Caco-2 (cell line): ENCODE measurements around the gene JUND. TPM values are rescaled to one million over a fixed set of nuclear protein-coding genes. Genes with fewer than 3 reads are reported as not detected.

ENCODE experiments used
- BruUV-seq: library from RNA; stranded (reverse); fragments of 400-500 nt; replicated peaks from 2 replicates; lab custom pipeline; 2021; lab: Mats Ljungman, UMichigan
- CTCF ChIA-PET: fragments of 300-600 bp; sonication (Branson Sonifier 250); formaldehyde crosslinking; loops from one replicate; lab custom pipeline; 2022; ENCODE audit warnings: antibody characterized with exemption; lab: Charles Lee
- POLR2A ChIA-PET: fragments of 300-600 bp; sonication (Branson Sonifier 250); formaldehyde crosslinking; loops from one replicate; lab custom pipeline; 2022; ENCODE audit warnings: antibody characterized with exemption; lab: Charles Lee
- DNase-seq, 2 experiments: peaks; one replicate each; pipeline versions ENCODE4 v3.0.0 to v3.0.0-alpha.2; 2020 to 2022
- H3K27me3 ChIP-seq: replicated peaks from 2 replicates; pipeline ENCODE4 v1.6.0; 2011; ENCODE audit warnings: low read length; ENCODE audit not compliant: control insufficient read depth, insufficient read depth
- H3K36me3 ChIP-seq: 2 replicates; pipeline ENCODE4 v1.5.1; 2011; ENCODE audit warnings: low read length; ENCODE audit not compliant: control insufficient read depth, insufficient read depth
- H3K4me1 ChIP-seq: fragments of 250-450 bp; sonication (Bioruptor Pico); 2 replicates; pipeline ENCODE4 v1.5.1; 2020; ENCODE audit warnings: mild to moderate bottlenecking
- H3K4me3 ChIP-seq: 2 replicates; pipeline ENCODE4 v1.5.1; 2011; ENCODE audit warnings: low read depth, mild to moderate bottlenecking, control low read depth, low read length
- H3K9me3 ChIP-seq: fragments of 250-450 bp; sonication (Bioruptor Pico); 2 replicates; pipeline ENCODE4 v1.5.1; 2020; ENCODE audit warnings: mild to moderate bottlenecking, moderate library complexity
- H3K27ac Mint-ChIP-seq: one replicate; pipeline ENCODE4 v1.8.0; 2022; ENCODE audit warnings: mixed read lengths; ENCODE audit not compliant: unreplicated experiment
- H3K27me3 Mint-ChIP-seq: one replicate; pipeline ENCODE4 v1.8.0; 2022; ENCODE audit warnings: mixed read lengths; ENCODE audit not compliant: insufficient read depth, unreplicated experiment
- H3K36me3 Mint-ChIP-seq: one replicate; pipeline ENCODE4 v1.8.0; 2022; ENCODE audit warnings: mild to moderate bottlenecking, mixed read lengths; ENCODE audit not compliant: insufficient read depth, unreplicated experiment
- H3K4me1 Mint-ChIP-seq: one replicate; pipeline ENCODE4 v1.8.0; 2022; ENCODE audit warnings: low read depth, mixed read lengths; ENCODE audit not compliant: unreplicated experiment
- H3K4me3 Mint-ChIP-seq: one replicate; pipeline ENCODE4 v1.8.0; 2022; ENCODE audit warnings: mild to moderate bottlenecking, moderate library complexity, mixed read lengths; ENCODE audit not compliant: unreplicated experiment
- H3K9me3 Mint-ChIP-seq: one replicate; pipeline ENCODE4 v1.8.0; 2022; ENCODE audit warnings: mixed read lengths; ENCODE audit not compliant: unreplicated experiment
- CTCF ChIP-seq, 2 experiments: fragments of 200-600 bp in 1 of 2; IDR thresholded peaks; 1 replicate in 1 of 2; 2 replicates in 1 of 2; pipeline versions ENCODE4 v1.5.1 to v1.8.0; 2011 to 2022; ENCODE audit warnings: antibody characterized with exemption in 1 of 2, control low read depth in 1 of 2, inconsistent platforms in 1 of 2, low read depth in 1 of 2, low read length in 1 of 2, mild to moderate bottlenecking in 1 of 2, moderate library complexity in 1 of 2; ENCODE audit not compliant: insufficient read depth in 1 of 2, severe bottlenecking in 1 of 2, unreplicated experiment in 1 of 2
- intact Hi-C: fragments of 100-400 bp; cut with micrococcal nuclease; formaldehyde crosslinking; loops from one replicate; pipeline ENCODE4 v1.10.0; 2022; ENCODE audit not compliant: unreplicated experiment
- total RNA-seq: library from RNA; stranded (reverse); gene quantifications from 2 replicates; pipeline ENCODE4 v1.2.3, GENCODE V29; 2022

The JUND gene
- total RNA-seq, 1 experiment from 2014 or later: 75.5 TPM

DNA sequence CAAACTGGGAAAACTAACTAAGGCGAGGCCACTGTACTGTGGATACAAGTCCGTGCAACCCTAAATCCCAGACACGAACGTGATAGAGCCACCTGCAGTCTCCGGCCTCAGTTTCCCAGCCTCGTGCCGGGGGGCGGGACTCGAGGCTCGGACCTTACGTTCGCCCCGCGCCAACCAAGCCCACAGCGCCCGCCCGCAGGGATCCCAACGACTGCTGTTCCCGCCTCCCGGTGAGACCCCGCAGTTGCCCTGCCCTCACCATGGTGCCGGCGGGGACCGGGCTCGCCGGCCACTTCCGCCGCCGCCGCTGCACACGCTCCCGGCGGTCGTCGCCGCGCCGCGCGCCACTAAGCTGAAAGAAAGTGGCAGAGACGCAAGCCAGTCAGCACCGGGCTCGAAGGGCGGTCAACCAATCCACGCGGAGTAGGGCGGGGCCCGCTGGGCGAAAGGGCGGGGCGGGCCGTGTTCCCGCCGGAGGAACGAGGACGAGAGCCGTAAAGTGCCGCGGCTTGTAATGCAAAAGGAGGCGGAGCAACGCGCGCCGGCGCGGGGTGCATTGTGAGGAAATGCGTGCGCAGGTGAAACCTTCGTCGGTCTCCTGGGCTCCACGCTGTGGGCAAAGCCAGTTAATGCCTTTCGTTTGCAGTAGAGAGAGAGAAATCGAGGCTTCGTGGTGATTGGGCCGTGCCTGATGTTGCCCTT is 41.5 kb upstream of the JUND start, which contains the start of gene LSM4:
Gene LSM4, minus strand, starts transcription at position 318 of the 702 bp plus-strand sequence. Its CDS starts 56 bp downstream, at position 262.
- CTCF ChIA-PET: interaction anchor here (0.6 to 2.5 kb wide), 9 partner anchors 15 to 114 kb away, joined by 3 to 105 read pairs (median 5); partner anchors contain the start of genes JUND and SSBP4
- peak in 1 of 2 experiments; percentile 38 for TF ChIP-seq CTCF (IDR thresholded peaks at IDR 0.05; ENCODE audit: insufficient read depth in 1 of 2, low read depth in 1 of 2, low read length in 1 of 2, severe bottlenecking in 1 of 2, unreplicated experiment in 1 of 2)

GRCh38 chr19:18322318-18322758 is 40.9 kb upstream of the JUND start:
- Histone ChIP-seq H3K9me3 (no peaks in the 10 kb centered on the region), H3K4me3 (peak overlapping the region; percentile 96), H3K4me1 (peaks cover 34% of the 10 kb centered on the region), H3K36me3 (no peaks in the 10 kb centered on the region), H3K27me3 (no peaks in the 10 kb centered on the region)
- no peaks in the 10 kb centered on the region for H3K27me3 Mint-ChIP-seq
- POLR2A ChIA-PET: interaction anchor here (0.5 to 2.6 kb wide), 12 partner anchors 29 to 288 kb away, joined by 3 to 123 read pairs (median 4); partner anchors contain the start of genes GDF15, JUND and SSBP4
- peak; percentile 71 for DNase-seq
- peaks cover 18% of the 10 kb centered on the region for H3K36me3 Mint-ChIP-seq
- H3K4me3 Mint-ChIP-seq: peak overlapping the region; percentile 92
- CTCF ChIA-PET: interaction anchor here (0.6 to 2.5 kb wide), 10 partner anchors 15 to 115 kb away, joined by 3 to 105 read pairs (median 4); partner anchors contain the start of genes JUND and SSBP4
- no peaks in the 10 kb centered on the region for H3K9me3 Mint-ChIP-seq
- peaks cover 30% of the 10 kb centered on the region for H3K4me1 Mint-ChIP-seq
- peak; percentile 25 to 43 for TF ChIP-seq CTCF (IDR thresholded peaks at IDR 0.05; ENCODE audit: insufficient read depth in 1 of 2, low read depth in 1 of 2, low read length in 1 of 2, severe bottlenecking in 1 of 2, unreplicated experiment in 1 of 2)
- H3K27ac Mint-ChIP-seq: peak overlapping the region; percentile 97
- intact Hi-C loops: loop anchor here (2.0 kb wide), 1 partner anchor 30 kb away; no protein-coding TSS in a partner anchor
- TSS peak; percentile 57 for BruUV-seq

More for the DNA sequence above, 41.5 kb upstream of the JUND start, which contains the start of gene LSM4:
- no peaks in the 10 kb centered on the region for H3K9me3 ChIP-seq
- H3K9me3 Mint-ChIP-seq: no peaks in the 10 kb centered on the region
- H3K27me3 Mint-ChIP-seq: no peaks in the 10 kb centered on the region
- POLR2A ChIA-PET: interaction anchor here (0.6 to 2.6 kb wide), 11 partner anchors 18 to 289 kb away, joined by 3 to 123 read pairs (median 4); partner anchors contain the start of genes GDF15, JUND and SSBP4
- H3K4me3 Mint-ChIP-seq: peak within 1 kb of the TSS; percentile 92
- peak within 1 kb of the TSS; percentile 97 for H3K27ac Mint-ChIP-seq
- no TSS peak for BruUV-seq
- peaks cover 32% of the 10 kb centered on the region for H3K4me1 ChIP-seq
- no peaks in the 10 kb centered on the region for H3K36me3 ChIP-seq
- peaks cover 30% of the 10 kb centered on the region for H3K4me1 Mint-ChIP-seq
- no peaks in the 10 kb centered on the region for H3K27me3 ChIP-seq
- intact Hi-C loops: loop anchor here (1.0 to 2.0 kb wide), 2 partner anchors 30 to 44 kb away; no protein-coding TSS in a partner anchor
- H3K36me3 Mint-ChIP-seq: peaks cover 18% of the 10 kb centered on the region
- DNase-seq: peak; percentile 97 to 98
- H3K4me3 ChIP-seq: peak within 1 kb of the TSS; percentile 96

- no peaks in the 10 kb centered on the region for H3K36me3 ChIP-seq
- Mint-ChIP-seq H3K27ac (peak overlapping the region; percentile 97), H3K36me3 (peaks cover 18% of the 10 kb centered on the region), H3K9me3 (no peaks in the 10 kb centered on the region), H3K27me3 (no peaks in the 10 kb centered on the region), H3K4me1 (peaks cover 30% of the 10 kb centered on the region), H3K4me3 (peak overlapping the region; percentile 92)
- ChIA-PET CTCF (interaction anchor here (0.6 to 2.5 kb wide), 6 partner anchors 17 to 98 kb away, joined by 3 to 105 read pairs (median 4); partner anchors contain the start of genes JUND and SSBP4), POLR2A (interaction anchor here (0.5 to 2.6 kb wide), 7 partner anchors 29 to 98 kb away, joined by 3 to 123 read pairs (median 3); partner anchors contain the start of genes GDF15, JUND and SSBP4)
- H3K27me3 ChIP-seq: no peaks in the 10 kb centered on the region
- peak overlapping the region; percentile 96 for H3K4me3 ChIP-seq
- H3K9me3 ChIP-seq: no peaks in the 10 kb centered on the region
- BruUV-seq: no TSS peak
- H3K4me1 ChIP-seq: peaks cover 34% of the 10 kb centered on the region
- no peak for DNase-seq
- TF ChIP-seq CTCF (IDR thresholded peaks at IDR 0.05; ENCODE audit: insufficient read depth in 1 of 2, low read depth in 1 of 2, low read length in 1 of 2, severe bottlenecking in 1 of 2, unreplicated experiment in 1 of 2): no peak
- intact Hi-C loops: loop anchor here (2.0 kb wide), 1 partner anchor 29 kb away; no protein-coding TSS in a partner anchor
Measured at GRCh38 chr19:18321734-18322102, 40.3 kb upstream of the JUND start.
